Measurements from ENCODE around the gene SLIT3. TPM values are rescaled to one million over a fixed set of nuclear protein-coding genes. Genes with fewer than 3 reads are reported as not detected.

The SLIT3 gene
- polyA plus RNA-seq, 4 donors, result 55.4 to 60.5 (median 57.8) TPM

DNA sequence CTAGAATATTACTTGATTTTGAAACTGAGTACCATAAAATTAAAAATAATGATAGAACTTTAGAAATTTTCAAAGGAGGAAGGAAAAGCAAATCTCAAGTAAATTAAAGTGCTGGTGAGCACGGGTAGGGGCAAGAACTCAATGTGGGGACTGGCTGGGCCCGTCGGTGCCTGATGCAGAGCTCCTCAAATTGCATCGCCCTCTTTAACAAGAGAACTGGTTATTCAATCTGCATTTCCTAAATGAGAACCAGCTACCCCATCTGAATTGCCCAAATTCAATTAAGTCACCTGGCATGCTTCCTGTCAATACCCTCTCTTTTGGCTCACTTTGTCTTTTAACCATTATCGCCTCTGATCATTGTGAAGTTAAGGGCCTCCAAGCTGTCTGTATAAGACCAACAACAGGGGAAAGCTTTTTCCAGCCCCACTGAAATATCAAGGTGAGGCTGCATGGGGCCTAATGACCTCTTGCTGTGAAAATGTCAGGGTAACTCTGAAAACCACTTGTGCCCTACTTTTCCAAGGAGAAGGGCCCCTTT, 316.7 kb downstream of the SLIT3 start:
- DNase-seq (ENCODE audit: low read depth in 4 of 4, low spot score in 3 of 4), result no peak

DNA sequence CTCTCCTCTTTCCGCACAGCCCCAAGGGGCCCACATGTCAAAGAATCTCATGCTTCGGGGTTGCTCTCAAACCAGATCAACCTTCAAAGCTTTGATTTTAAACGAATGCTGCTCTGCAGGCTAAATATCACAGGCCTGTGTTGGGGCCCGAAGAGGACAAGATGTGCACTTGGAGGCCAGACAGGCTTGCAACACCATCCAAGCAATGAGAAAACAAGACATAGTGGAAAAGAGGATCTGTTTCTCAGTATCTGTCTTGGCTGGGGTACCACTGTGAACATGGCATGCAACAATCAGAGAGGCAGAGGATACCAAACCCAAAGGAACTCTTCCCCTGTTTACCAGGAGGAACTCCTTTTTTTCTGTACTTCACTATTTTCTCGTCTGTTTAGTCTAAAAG, 321.8 kb downstream of the SLIT3 start:
- no peak for DNase-seq (ENCODE audit: low read depth in 4 of 4, low spot score in 3 of 4)

DNA sequence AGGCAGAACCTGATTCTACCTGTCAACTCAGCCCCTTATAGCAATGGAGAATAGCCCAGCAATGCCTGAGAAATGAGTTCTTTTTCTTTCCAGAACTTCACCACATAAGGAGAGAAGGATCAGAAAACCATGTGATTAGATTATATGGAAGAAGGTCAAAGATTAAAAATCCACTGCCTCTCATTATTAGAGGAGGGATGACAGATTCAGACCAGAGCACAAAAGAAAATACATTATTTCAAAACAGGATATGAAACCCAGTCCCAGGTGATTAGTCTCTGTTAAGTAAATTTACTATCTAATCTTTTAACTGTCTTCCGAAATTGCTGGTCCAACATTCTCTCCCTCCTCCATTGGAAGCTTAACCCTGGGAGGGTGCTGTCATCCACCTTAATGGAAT, 322.4 kb downstream of the SLIT3 start:
- no peak for DNase-seq (ENCODE audit: low read depth in 4 of 4, low spot score in 3 of 4)

DNA sequence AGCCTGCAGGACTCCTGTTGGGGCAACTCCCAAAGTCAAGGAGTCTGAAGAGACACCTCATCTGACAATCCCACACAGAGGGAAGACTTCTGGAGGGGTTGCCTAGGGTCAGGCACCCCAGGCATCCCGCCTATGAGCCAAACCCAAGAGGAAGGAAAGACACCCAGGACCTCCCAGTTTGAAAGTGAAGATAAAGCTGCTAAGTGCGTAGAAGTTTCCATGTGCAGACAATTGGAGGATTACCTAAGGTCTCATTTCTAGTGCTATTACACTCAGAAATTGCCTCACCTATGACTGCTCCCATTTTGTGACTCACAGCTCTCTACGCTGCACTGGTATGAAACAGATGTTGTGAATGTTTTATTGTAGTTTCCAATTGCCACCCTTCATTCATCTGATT, 322.9 kb downstream of the SLIT3 start:
- DNase-seq (ENCODE audit: low read depth in 4 of 4, low spot score in 3 of 4), result no peak

DNA sequence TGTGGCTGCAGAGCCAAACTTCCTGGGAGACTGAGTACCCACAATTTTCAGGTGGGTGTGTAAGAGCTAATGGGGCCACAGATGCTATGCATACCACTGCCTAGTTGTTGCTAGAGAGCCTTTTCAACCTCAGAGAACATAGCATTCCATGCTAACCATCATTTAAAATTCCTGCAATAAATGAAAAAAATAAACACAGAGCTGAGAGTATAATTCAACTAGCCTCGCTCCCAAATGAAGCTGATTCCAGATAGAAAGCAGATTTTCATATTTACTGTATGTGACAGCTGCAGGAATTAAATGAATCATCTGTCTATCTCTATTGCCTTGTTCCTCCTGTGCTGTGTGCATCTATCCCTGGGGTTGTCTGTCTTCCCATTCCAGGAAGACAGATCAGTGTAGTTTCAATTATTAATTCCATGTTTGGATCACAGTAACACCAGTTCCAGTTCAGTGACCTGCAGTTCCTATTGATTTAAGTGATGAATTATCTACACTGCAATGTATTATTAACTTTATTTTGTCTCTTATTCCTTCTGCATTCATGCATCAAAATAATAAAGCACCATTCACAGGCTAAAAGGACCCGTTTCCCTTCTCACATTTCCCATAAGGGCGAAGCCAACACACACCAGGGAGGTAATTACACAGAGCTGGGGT, 324.5 kb downstream of the SLIT3 start:
- DNase-seq (ENCODE audit: low read depth in 4 of 4, low spot score in 3 of 4), result no peak

DNA sequence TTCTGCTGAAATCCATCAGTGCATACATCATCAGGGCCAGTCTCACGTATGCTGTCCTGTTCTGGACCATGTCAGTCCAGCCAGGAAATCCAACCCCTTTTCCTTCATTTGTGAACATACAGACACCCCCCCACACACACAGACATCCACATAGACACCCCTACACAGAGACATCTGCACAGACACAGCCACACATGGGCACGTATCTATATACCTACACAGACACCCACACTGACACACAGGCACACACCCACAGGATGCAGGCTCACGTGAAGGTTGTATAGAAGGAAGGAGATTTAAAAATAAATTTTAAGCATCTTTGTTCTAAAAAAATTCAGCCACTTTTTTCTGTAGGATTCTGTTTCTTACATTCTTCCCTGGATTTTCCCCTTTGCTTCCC, 325.6 kb downstream of the SLIT3 start:
- no peak for DNase-seq (ENCODE audit: low read depth in 4 of 4, low spot score in 3 of 4)

DNA sequence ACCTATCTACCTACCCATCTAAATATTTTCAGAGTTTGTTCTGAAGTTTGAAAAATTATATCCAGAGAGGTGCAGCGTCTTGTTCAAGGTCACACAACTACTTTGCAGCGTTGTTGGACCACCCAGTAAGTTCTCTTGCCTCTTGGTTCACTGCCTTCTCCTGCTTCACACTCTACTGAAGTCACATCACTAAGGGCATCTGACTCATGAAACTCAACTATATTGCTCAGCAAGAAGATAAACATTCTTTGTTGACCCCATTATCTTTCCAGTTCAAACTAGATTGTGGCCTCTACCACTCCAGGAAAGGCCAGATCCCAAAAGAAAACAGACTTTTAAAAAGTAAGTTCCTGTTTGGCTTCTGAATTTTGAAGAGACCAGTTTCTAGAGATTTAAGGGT, 326.9 kb downstream of the SLIT3 start:
- DNase-seq (ENCODE audit: low read depth in 4 of 4, low spot score in 3 of 4), result no peak

DNA sequence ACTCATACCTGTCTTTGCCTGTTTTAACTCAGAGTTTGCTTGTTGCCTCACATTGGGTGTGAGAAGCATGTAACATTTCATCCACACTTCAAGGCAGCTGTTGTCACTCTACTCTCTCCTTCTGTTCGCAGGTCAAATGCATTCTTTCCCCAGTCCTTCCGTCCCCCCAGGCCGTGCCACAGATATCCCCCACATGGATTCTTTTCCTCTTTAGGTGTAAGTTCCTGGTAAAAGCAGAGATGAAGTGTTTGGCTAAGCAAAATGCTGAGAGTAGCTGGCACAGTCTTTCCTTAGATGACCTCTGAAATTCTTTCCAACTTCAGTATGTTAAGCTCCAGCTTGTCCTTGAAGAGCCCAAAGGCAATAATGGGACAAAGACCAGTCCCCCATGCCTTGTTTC, 328.2 kb downstream of the SLIT3 start:
- DNase-seq (ENCODE audit: low read depth in 4 of 4, low spot score in 3 of 4), result no peak

DNA sequence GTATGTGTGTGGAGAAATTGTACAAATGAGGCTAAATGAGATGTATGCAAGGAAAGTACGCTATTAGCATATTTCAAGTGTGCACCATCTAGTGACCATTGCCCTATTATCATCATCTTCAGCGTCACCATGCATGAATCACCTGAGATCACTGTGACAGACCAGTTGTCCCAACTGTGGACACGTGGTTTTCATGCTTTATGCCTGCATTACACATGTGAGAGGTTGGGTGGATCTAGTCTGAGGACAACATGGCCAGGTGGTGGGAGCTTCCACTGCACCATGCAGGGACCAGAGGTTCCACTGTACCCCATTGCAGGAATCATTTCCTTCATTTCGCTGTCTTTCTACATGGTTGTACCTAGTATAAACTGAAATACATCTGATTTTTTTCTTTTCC, 329.8 kb downstream of the SLIT3 start:
- DNase-seq (ENCODE audit: low read depth in 4 of 4, low spot score in 3 of 4), result no peak

DNA sequence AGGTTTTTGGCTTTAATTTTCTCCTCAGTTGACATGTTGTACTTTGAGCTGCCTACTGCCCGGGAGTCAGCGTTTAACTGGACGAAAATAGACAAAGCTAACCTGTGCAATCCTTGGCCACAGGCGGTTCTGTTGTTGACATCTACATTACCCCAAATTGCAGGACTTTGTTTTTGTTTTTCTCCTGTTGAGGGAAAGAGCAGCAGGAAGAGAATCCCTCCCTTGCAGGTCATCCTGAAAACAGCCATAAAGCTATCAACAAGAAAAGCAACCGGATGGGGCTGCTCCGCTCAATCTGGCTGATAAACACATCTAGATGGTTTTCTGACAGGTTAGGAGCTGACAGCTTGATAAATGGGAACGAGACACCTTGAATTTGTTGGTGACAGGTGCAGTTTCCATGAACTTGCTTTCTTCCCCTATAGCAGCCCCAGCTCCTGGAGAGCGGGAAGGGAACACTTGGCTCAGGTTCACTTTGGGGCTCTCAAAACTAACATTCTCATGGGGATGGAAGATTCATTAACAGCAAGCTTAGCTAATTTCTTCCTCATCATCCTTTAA, 331.5 kb downstream of the SLIT3 start:
- DNase-seq (ENCODE audit: low read depth in 4 of 4, low spot score in 3 of 4), result no peak

DNA sequence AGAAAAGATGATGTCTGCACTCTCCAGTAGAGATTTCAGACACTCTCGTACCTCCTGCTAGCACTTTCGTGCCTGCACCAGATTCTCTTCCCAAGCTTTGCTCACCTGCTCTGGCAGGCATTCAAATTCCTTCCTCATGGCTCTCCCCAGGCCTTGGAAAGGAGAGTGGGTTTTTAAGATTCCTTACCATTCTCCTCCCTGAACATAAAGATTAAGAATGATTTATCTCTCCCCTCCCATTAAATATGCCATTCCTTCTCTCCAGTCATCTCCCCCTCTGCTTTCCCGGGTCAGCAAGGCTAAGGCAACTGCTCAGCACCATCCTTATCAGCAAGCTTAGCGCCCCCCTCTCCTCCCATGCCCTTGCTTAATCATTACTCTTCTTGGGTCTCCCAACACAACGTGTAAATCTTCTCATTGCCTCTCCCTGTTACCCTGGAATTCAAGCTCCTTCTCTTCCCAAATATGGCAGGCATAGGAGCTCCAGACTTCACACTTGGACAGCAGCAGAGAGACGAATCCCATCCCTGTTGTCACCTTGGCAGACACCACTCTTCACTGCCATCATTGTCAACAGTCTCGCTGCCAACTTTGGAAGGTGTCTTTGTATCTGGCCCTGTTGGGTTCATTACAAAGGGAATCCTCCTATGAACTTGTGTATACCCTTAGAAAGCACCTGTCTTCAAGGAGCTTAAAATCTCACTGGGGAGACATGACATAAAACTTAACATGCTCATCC, 332.9 kb downstream of the SLIT3 start:
- no peak for DNase-seq (ENCODE audit: low read depth in 4 of 4, low spot score in 3 of 4)

DNA sequence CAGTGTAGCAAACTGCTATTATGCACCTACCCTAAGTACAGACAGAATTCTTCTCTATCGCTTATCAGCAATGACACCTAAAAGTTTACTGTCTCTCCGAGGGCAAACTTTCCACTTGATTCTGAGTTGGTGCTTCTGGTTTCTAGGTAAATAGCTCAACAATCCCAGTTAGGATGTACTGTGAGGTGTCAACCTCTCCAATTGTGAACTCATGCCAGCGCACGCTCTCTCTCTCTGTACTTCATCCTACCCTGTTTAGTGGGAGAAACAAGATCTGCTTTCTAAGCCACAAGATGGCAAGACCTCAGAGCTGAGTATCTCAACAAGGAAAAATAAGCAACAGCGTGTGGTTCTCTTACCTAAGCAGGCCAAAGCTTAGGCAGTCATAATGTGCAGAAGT, 335.3 kb downstream of the SLIT3 start:
- DNase-seq (ENCODE audit: low read depth in 4 of 4, low spot score in 3 of 4), result no peak

DNA sequence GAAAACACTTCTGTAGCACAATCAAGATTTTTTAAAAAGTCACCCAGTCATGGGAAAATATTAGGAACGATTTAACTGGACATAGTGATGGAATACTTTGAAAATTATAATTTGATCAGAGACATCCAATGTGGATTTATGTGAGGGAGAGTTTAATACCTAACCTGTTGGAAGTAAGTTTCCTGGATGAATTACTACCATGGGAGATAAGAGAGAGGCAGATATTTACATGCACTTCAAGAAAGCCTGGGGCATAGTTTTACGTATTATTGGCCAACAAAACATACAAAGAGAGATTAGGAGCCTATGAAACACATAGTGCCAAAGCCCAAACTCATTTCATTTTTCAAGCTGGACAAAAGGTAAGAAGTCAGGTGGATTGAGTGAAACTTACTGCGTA, 336.8 kb downstream of the SLIT3 start:
- DNase-seq (ENCODE audit: low read depth in 4 of 4, low spot score in 3 of 4), result no peak

DNA sequence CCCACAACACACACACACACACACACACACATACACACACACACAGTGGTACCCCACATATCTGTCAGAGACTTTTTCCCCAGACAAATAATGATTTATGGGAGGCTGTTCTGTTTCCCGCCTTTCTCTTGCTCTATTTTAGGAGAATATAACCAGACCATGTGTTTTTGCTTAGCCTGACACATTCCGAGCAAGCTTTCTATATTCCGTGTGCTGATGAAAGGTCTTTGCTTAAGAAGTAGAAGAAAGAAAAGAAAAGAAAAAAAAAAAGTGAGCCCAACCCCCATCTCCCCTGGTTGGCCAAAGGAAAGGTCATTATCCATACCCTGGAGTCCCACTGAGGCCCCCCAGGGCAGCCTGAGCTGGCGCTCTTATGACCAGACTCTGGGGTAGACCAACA, 338.6 kb downstream of the SLIT3 start:
- peak in 1 of 4 donors; percentile 59 for DNase-seq (ENCODE audit: low read depth in 4 of 4, low spot score in 3 of 4)

DNA sequence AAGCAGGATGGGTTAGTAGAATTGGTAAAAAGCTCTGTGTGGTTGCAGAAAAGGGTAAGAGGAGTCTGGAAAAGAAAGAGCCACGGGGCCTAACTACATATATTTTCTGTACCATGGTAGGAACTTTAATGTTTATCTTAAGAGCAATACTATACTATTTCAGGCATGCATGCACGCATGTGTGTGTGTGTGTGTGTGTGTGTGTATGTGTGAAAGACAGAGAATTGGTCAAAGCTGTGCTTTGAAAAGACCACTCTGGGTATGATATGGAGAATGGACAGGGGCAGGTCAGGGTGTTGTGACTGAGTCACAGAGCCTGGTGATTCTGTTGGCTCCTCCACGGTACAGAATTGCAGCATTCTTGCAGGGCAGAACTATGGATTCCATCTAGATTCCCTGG, 339.3 kb downstream of the SLIT3 start:
- no peak for DNase-seq (ENCODE audit: low read depth in 4 of 4, low spot score in 3 of 4)

DNA sequence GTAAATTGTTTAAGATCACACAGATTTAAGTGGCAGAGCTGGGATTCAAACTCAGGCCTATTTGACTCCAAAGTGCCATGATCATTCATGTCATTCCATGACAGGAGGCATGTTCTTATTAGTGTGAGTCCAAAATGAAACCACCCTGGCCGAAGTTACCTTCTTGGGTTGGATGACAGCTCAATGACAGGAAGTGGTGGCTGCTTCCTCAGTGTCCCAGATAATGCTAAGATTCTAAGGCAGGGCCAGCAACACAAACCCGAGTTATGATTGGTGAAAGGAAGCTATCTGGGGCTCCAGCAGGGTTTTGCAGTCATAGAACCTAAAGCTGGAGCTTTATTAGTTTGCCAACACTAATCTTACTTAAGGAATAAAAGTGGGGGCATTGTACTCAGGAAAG, 340.4 kb downstream of the SLIT3 start:
- DNase-seq (ENCODE audit: low read depth in 4 of 4, low spot score in 3 of 4), result no peak

DNA sequence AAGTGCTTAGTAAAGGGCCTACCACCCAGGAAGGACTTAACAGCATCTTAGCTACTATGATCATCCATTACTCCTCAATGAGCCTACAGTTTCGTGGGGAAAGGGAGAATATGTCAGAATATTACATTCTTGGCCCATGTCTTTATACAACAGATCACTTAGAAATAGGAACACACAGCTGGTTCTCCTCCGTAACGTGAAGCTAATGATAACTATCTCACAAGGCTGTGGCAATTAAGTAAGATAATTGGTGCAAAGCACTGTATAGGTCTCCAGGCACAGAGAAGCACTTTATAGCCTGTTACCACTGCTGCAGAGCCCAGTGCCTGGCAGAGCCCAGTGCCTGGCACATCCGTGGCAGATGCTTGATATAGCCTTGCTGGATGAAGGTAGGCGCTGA, 347.6 kb downstream of the SLIT3 start:
- no peak for DNase-seq (ENCODE audit: low read depth in 4 of 4, low spot score in 3 of 4)

DNA sequence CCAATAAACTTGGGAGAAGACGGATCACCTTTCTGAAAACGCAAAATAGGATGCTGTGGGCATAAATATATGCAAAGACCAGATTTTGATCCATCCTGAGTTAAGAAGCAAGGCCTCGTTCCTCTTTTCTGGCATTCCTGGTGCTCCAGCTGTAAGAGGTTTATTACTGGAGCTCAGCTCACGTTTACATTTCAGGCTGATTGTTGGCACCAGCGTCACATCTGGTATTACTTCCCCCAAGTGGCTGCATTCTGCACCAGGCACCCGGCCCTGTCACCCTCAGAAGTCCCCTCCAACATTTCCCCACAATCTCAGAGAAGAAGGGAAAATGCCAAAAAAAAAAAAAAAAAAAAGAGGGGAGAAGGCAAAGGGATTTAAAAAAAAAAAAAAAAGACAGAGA, 348.7 kb downstream of the SLIT3 start:
- DNase-seq (ENCODE audit: low read depth in 4 of 4, low spot score in 3 of 4), result no peak

DNA sequence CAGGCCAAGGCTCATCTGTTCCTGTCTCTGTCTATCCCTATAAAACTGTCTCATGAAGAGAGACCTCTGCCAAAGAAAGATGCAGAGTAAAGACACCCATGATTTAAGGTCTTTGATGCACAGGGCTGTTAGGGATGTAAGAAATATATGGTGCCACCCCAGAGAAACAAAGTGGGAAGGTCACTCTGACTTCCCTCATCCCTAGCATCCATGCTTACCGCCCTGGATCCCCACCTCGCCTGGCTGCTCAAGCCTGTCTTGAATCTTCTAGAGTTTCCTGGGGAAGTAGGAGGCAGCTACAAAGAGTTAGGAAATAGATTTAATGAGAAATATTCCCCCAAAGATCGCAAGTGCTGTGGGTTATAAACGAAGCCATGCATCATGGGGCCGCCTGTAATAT, 349.2 kb downstream of the SLIT3 start:
- peak in 1 of 4 donors; percentile 41 for DNase-seq (ENCODE audit: low read depth in 4 of 4, low spot score in 3 of 4)

DNA sequence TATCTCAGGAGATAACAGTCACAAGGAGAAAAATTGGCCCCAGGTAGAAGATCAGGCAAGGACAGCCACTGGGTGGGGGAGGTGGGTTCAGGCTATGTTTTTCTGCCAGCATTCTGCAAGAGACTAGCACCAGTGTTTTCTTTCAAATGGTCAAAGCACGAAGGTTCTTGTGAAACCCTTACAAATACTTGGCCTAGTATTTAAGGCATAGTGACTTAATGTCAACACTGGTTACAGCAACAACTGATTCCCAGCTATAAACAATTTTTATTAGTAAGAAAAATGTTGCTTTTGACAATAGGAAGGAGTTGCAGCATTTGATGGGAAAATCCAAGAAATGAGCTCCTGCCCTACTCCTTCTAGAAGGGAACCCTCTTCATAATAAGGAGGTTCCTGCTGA, 349.6 kb downstream of the SLIT3 start:
- DNase-seq (ENCODE audit: low read depth in 4 of 4, low spot score in 3 of 4), result no peak

DNA sequence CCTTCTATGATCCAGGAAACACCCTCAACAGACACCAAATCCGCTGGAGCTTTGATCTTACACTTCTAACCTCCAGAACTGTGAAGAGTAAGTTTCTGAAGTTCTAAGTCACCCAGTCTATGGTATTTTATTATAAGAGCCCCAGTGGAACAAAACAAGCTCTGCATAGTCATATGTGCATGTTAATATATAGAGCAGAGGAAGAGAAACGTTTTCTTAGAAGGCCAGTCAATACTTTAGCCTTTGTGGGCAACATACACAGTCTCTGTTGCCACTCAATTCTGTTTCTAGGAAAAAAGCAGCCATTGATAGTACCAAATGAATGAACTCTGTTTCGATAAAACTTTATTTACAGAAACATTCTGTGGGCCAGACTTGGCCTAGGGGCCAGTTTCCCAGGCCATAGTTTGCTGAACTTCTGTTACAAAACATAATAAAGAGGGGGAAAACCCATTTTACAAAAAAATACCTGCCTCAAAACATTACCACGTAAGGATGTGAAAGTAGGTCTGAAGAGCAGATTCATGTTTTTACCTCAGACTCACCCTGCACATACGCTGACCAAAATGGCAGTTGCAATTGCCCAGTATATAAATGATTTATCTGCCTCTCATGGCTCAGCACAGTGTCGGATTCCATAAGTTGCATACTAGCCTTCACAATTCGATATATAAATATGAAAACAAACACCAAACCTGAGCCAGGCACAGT, 350.5 kb downstream of the SLIT3 start:
- no peak for DNase-seq (ENCODE audit: low read depth in 4 of 4, low spot score in 3 of 4)
